HL-60/S4 (cell line): ENCODE results near the gene JUND.

Experiments used
- in situ Hi-C: fragments of 300-500 bp; cut with MboI; formaldehyde crosslinking; loops from 2 replicates; pipeline ENCODE4 v1.14.3; 2022; ENCODE audit warnings: low sequenced_read_pairs

Gene JUND

GRCh38 chr19:18281082-18282020, at the start of gene JUND:
JUND (minus strand) TSS chr19:18281622; CDS start chr19:18281484, 138 bp downstream.
- in situ Hi-C loops = no loop called here

- in situ Hi-C loops = no loop called here
Observed at GRCh38 chr19:18330868-18331267, 49.4 kb upstream of the JUND start.

- in situ Hi-C loops = loop anchor here (5.0 kb wide), 1 partner anchor 127 kb away; the partner anchor contains the start of gene RAB3A
Observed at GRCh38 chr19:18329035-18329376, 47.6 kb upstream of the JUND start.

GRCh38 chr19:18328340-18329034, 47.1 kb upstream of the JUND start:
- in situ Hi-C loops = loop anchor here (5.0 kb wide), 1 partner anchor 126 kb away; the partner anchor contains the start of gene RAB3A

GRCh38 chr19:18326772-18327171, 45.4 kb upstream of the JUND start:
- in situ Hi-C loops = loop anchor here (5.0 kb wide), 1 partner anchor 124 kb away; the partner anchor contains the start of gene RAB3A

GRCh38 chr19:18324373-18324731, 42.9 kb upstream of the JUND start:
- in situ Hi-C loops = loop anchor here (5.0 kb wide), 1 partner anchor 47 kb away; no protein-coding TSS in a partner anchor

- in situ Hi-C loops = loop anchor here (5.0 kb wide), 1 partner anchor 46 kb away; no protein-coding TSS in a partner anchor
Observed at GRCh38 chr19:18322759-18323460, 41.5 kb upstream of the JUND start, which contains the start of gene LSM4. LSM4 (minus strand) TSS chr19:18323076; CDS start chr19:18323020, 56 bp downstream.

- in situ Hi-C loops = loop anchor here (5.0 kb wide), 1 partner anchor 45 kb away; no protein-coding TSS in a partner anchor
Observed at GRCh38 chr19:18322318-18322758, 40.9 kb upstream of the JUND start.

- in situ Hi-C loops = loop anchor here (5.0 kb wide), 1 partner anchor 44 kb away; no protein-coding TSS in a partner anchor
Observed at GRCh38 chr19:18321734-18322102, 40.3 kb upstream of the JUND start.

- in situ Hi-C loops = loop anchor here (5.0 kb wide), 1 partner anchor 44 kb away; no protein-coding TSS in a partner anchor
Observed at GRCh38 chr19:18320865-18321733, 39.7 kb upstream of the JUND start.

GRCh38 chr19:18319591-18320135, 38.2 kb upstream of the JUND start:
- in situ Hi-C loops = loop anchor here (5.0 kb wide), 1 partner anchor 42 kb away; no protein-coding TSS in a partner anchor

GRCh38 chr19:18317961-18318800, 36.8 kb upstream of the JUND start:
- in situ Hi-C loops = no loop called here

GRCh38 chr19:18313398-18313797, 32.0 kb upstream of the JUND start:
- in situ Hi-C loops = no loop called here

GRCh38 chr19:18312092-18312534, 30.7 kb upstream of the JUND start:
- in situ Hi-C loops = no loop called here

GRCh38 chr19:18311502-18312091, 30.2 kb upstream of the JUND start:
- in situ Hi-C loops = no loop called here

GRCh38 chr19:18310966-18311365, 29.5 kb upstream of the JUND start:
- in situ Hi-C loops = no loop called here

GRCh38 chr19:18310118-18310909, 28.9 kb upstream of the JUND start:
- in situ Hi-C loops = no loop called here
